SJSA1 (cell line): ENCODE measurements around the gene TCEA2. TPM values are rescaled to one million over a fixed set of nuclear protein-coding genes. Genes with fewer than 3 reads are reported as not detected.

Source experiments
- DNase-seq, 2 experiments: peaks; one replicate each; pipeline ENCODE4 v3.0.0-alpha.2; 2015 to 2020; ENCODE audit warnings: low spot score in 2 of 2, low read depth in 1 of 2
- H3K27ac ChIP-seq: fragments of 250-450 bp; sonication (Bioruptor Pico); 2 replicates; pipeline ENCODE4 v1.5.1; 2020; ENCODE audit warnings: mild to moderate bottlenecking, moderate library complexity
- H3K27me3 ChIP-seq: fragments of 250-450 bp; sonication (Bioruptor Pico); replicated peaks from 2 replicates; pipeline ENCODE4 v1.5.1; 2020; ENCODE audit warnings: mild to moderate bottlenecking, moderate library complexity
- H3K36me3 ChIP-seq: fragments of 250-450 bp; sonication (Bioruptor Pico); 2 replicates; pipeline ENCODE4 v1.5.1; 2020; ENCODE audit warnings: mild to moderate bottlenecking
- H3K4me1 ChIP-seq: fragments of 250-450 bp; sonication (Bioruptor Pico); replicated peaks from 2 replicates; pipeline ENCODE4 v1.6.1; 2021; ENCODE audit warnings: mild to moderate bottlenecking
- H3K4me3 ChIP-seq: fragments of 250-450 bp; sonication (Bioruptor Pico); 2 replicates; pipeline ENCODE4 v1.5.1; 2020; ENCODE audit warnings: mild to moderate bottlenecking
- H3K9me3 ChIP-seq: fragments of 250-450 bp; sonication (Bioruptor Pico); replicated peaks from 2 replicates; pipeline ENCODE4 v1.5.1; 2020; ENCODE audit warnings: mild to moderate bottlenecking
- total RNA-seq: library from RNA; depleted of rRNA; stranded (reverse); fragments of >200 nt; shearing (Covaris generic); gene quantifications from 2 replicates; pipeline ENCODE4 v1.2.3, GENCODE V29; 2014

Gene TCEA2
- total RNA-seq, 1 experiment from 2014 or later: 120 TPM

- Histone ChIP-seq H3K9me3 (no peaks in the 10 kb centered on the region), H3K27me3 (peaks cover 12% of the 10 kb centered on the region; the same call in 1 of the 2 replicates), H3K4me3 (peak overlapping the region; percentile 38), H3K27ac (no peak overlapping the region), H3K36me3 (peaks cover 11% of the 10 kb centered on the region), H3K4me1 (peaks cover 29% of the 10 kb centered on the region)
- DNase-seq: no peak
Observed at GRCh38 chr20:64039293-64040160, 23.5 kb upstream of the TCEA2 start.

GRCh38 chr20:64040231-64041039 is 22.6 kb upstream of the TCEA2 start:
- peaks cover 38% of the 10 kb centered on the region for H3K4me1 ChIP-seq
- no peak for DNase-seq
- peaks cover 12% of the 10 kb centered on the region; the same call in 1 of the 2 replicates for H3K27me3 ChIP-seq
- H3K4me3 ChIP-seq: no peak overlapping the region
- H3K9me3 ChIP-seq: no peaks in the 10 kb centered on the region
- H3K27ac ChIP-seq: no peak overlapping the region
- peaks cover 12% of the 10 kb centered on the region; the same call in 1 of the 2 replicates for H3K36me3 ChIP-seq

GRCh38 chr20:64041040-64041780 is 21.8 kb upstream of the TCEA2 start:
- no peak for DNase-seq
- Histone ChIP-seq H3K27me3 (peaks cover 12% of the 10 kb centered on the region; the same call in 1 of the 2 replicates), H3K36me3 (peaks cover 13% of the 10 kb centered on the region), H3K4me1 (peaks cover 45% of the 10 kb centered on the region), H3K4me3 (no peak overlapping the region), H3K27ac (no peak overlapping the region), H3K9me3 (no peaks in the 10 kb centered on the region)

- peaks cover 12% of the 10 kb centered on the region; the same call in 1 of the 2 replicates for H3K27me3 ChIP-seq
- peaks cover 50% of the 10 kb centered on the region for H3K4me1 ChIP-seq
- H3K9me3 ChIP-seq: no peaks in the 10 kb centered on the region
- peaks cover 18% of the 10 kb centered on the region for H3K36me3 ChIP-seq
- DNase-seq: no peak
- no peak overlapping the region for H3K4me3 ChIP-seq
- H3K27ac ChIP-seq: no peak overlapping the region
Observed at GRCh38 chr20:64041781-64042053, 21.3 kb upstream of the TCEA2 start.

GRCh38 chr20:64042054-64042781 is 20.8 kb upstream of the TCEA2 start:
- H3K27me3 ChIP-seq: peaks cover 12% of the 10 kb centered on the region; the same call in 1 of the 2 replicates

GRCh38 chr20:64043768-64044167 is 19.2 kb upstream of the TCEA2 start:
- peaks cover 6% of the 10 kb centered on the region; the same call in 1 of the 2 replicates for H3K27me3 ChIP-seq
- no peak for DNase-seq
- H3K4me3 ChIP-seq: no peak overlapping the region

More at GRCh38 chr20:64042054-64042781, 20.8 kb upstream of the TCEA2 start:
- Histone ChIP-seq H3K9me3 (no peaks in the 10 kb centered on the region), H3K4me1 (peaks cover 55% of the 10 kb centered on the region), H3K36me3 (peaks cover 23% of the 10 kb centered on the region), H3K4me3 (peak overlapping the region; percentile 26), H3K27ac (no peak overlapping the region)
- DNase-seq: no peak

GRCh38 chr20:64044484-64045247 is 18.3 kb upstream of the TCEA2 start:
- H3K27me3 ChIP-seq: peaks cover 6% of the 10 kb centered on the region; the same call in 1 of the 2 replicates
- DNase-seq: peak; percentile 82 to 85
- H3K4me1 ChIP-seq: peaks cover 35% of the 10 kb centered on the region
- H3K36me3 ChIP-seq: peaks cover 39% of the 10 kb centered on the region
- no peaks in the 10 kb centered on the region for H3K9me3 ChIP-seq
- H3K4me3 ChIP-seq: peak overlapping the region; percentile 61
- H3K27ac ChIP-seq: no peak overlapping the region

More at GRCh38 chr20:64043768-64044167, 19.2 kb upstream of the TCEA2 start:
- Histone ChIP-seq H3K27ac (no peak overlapping the region), H3K4me1 (peaks cover 43% of the 10 kb centered on the region), H3K36me3 (peaks cover 39% of the 10 kb centered on the region), H3K9me3 (no peaks in the 10 kb centered on the region)

GRCh38 chr20:64045346-64046011 is 17.5 kb upstream of the TCEA2 start:
- H3K27me3 ChIP-seq: peaks cover 6% of the 10 kb centered on the region; the same call in 1 of the 2 replicates
- peaks cover 43% of the 10 kb centered on the region for H3K4me1 ChIP-seq
- no peak overlapping the region for H3K27ac ChIP-seq
- peak; percentile 81 to 84 for DNase-seq
- H3K36me3 ChIP-seq: peaks cover 39% of the 10 kb centered on the region
- peak overlapping the region; percentile 61 for H3K4me3 ChIP-seq
- no peaks in the 10 kb centered on the region for H3K9me3 ChIP-seq

GRCh38 chr20:64047046-64047389 is 16.0 kb upstream of the TCEA2 start:
- Histone ChIP-seq H3K27ac (peak overlapping the region; percentile 55), H3K27me3 (peaks cover 4% of the 10 kb centered on the region; the same call in 1 of the 2 replicates), H3K9me3 (no peaks in the 10 kb centered on the region), H3K36me3 (peaks cover 39% of the 10 kb centered on the region), H3K4me1 (peaks cover 58% of the 10 kb centered on the region), H3K4me3 (peak overlapping the region; percentile 61)
- DNase-seq: no peak

- peak in 1 of 2 experiments; percentile 52 for DNase-seq
- peaks cover 63% of the 10 kb centered on the region for H3K4me1 ChIP-seq
- H3K27ac ChIP-seq: peak overlapping the region; percentile 55
- peaks cover 43% of the 10 kb centered on the region for H3K36me3 ChIP-seq
- no peaks in the 10 kb centered on the region; the same call in 1 of the 2 replicates for H3K27me3 ChIP-seq
- peak overlapping the region; percentile 61 for H3K4me3 ChIP-seq
- no peaks in the 10 kb centered on the region for H3K9me3 ChIP-seq
Observed at GRCh38 chr20:64047968-64048401, 15.0 kb upstream of the TCEA2 start.

GRCh38 chr20:64048402-64049044 is 14.5 kb upstream of the TCEA2 start:
- DNase-seq: peak in 1 of 2 experiments; percentile 61
- Histone ChIP-seq H3K4me3 (peak overlapping the region; percentile 61), H3K9me3 (no peaks in the 10 kb centered on the region), H3K27me3 (no peaks in the 10 kb centered on the region; the same call in 1 of the 2 replicates), H3K4me1 (peaks cover 69% of the 10 kb centered on the region), H3K27ac (peak overlapping the region; percentile 55), H3K36me3 (peaks cover 44% of the 10 kb centered on the region)
